H1 (cell line): ENCODE data around the gene INHA. TPM values are rescaled to one million over a fixed set of nuclear protein-coding genes. Genes with fewer than 3 reads are reported as not detected.

Experiments
- CHD2 ChIP-seq: IDR thresholded peaks from 2 replicates; pipeline ENCODE4 v1.6.1; 2012; ENCODE audit warnings: low read length, improper control_type of control experiment
- CHD7 ChIP-seq: fragments of 300-600 bp; sonication (generic); IDR thresholded peaks from 2 replicates; pipeline ENCODE4 v1.7.1; 2012; ENCODE audit warnings: low read length, moderate library complexity, mild to moderate bottlenecking, inconsistent platforms; ENCODE audit not compliant: insufficient replicate concordance
- CREB1 ChIP-seq: IDR thresholded peaks from 2 replicates; pipeline ENCODE4 v1.6.1; 2012; ENCODE audit warnings: inconsistent platforms
- E2F6 ChIP-seq: IDR thresholded peaks from 2 replicates; pipeline ENCODE4 v1.6.1; 2012; ENCODE audit warnings: inconsistent platforms
- TAF1 ChIP-seq: IDR thresholded peaks from 2 replicates; pipeline ENCODE4 v1.6.1; 2011; ENCODE audit warnings: mild to moderate bottlenecking, low read depth, low read length
- TAF7 ChIP-seq: optimal IDR thresholded peaks from 2 replicates; pipeline ENCODE3; 2011; ENCODE audit warnings: low read depth, mild to moderate bottlenecking, inconsistent platforms, low read length, moderate library complexity, borderline replicate concordance
- TEAD4 ChIP-seq: IDR thresholded peaks from 2 replicates; pipeline ENCODE4 v1.6.1; 2012; ENCODE audit warnings: low read depth, low read length, inconsistent platforms, mixed read lengths
- USF2 ChIP-seq: IDR thresholded peaks from 2 replicates; pipeline ENCODE4 v1.6.1; 2011; ENCODE audit warnings: low read length, improper control_type of control experiment
- polyA plus RNA-seq, 7 experiments: library from polyadenylated mRNA; depleted of rRNA in 3 of 7; stranded (reverse) in 5 of 7; unstranded in 2 of 7; fragments of >200 nt in 5 of 7; fragments of 200-250 nt in 2 of 7; gene quantifications; 1 replicate in 5 of 7; 2 replicates in 1 of 7; 4 replicates in 1 of 7; pipeline versions ENCODE4 v1.2.1 to v1.2.3, GENCODE V29; 2011 to 2013; ENCODE audit warnings: missing spikeins in 2 of 7, mixed read lengths in 2 of 7
- total RNA-seq: library from RNA; stranded (reverse); fragmentation: NEBNext Ultra II Directional; extraction: Animal tissue kit (Norgen Biotek cat#: 25700); gene quantifications from 2 replicates; pipeline ENCODE4 v1.2.1, GENCODE V29; 2021

Gene INHA
- total and polyA plus RNA-seq, 2 of the 8 experiments (the other 6 are each of a cell fraction or from before 2014, with no cell fraction given), result 0.65 to 2.7 TPM

- TF ChIP-seq CHD7, result no peak
- TF ChIP-seq TEAD4, result 0 out of 2 replicates have a peak, but pooled peaks have one; percentile 13
- peak; percentile 17; the same call in 1 of the 2 replicates for TF ChIP-seq E2F6
- TF ChIP-seq TAF7, result peak; percentile 39
- TF ChIP-seq TAF1, result peak; percentile 65
- peak; percentile 46; the same call in 1 of the 2 replicates for TF ChIP-seq CREB1
- TF ChIP-seq USF2, result no peak
- no peak for TF ChIP-seq CHD2
These were observed 536 bp upstream of the INHA start, which contains the start of gene OBSL1 (continued) for GRCh38 chr2:219571311-219572236.
